Parathyroid adenoma (tissue), 2 donors: ENCODE results near the gene CCDC195.

Experiments
- H2AFZ ChIP-seq: fragments of 300-600 bp; sonication (generic); one replicate; pipeline ENCODE4 v1.7.0; 2017; ENCODE audit warnings: antibody characterized with exemption, mild to moderate bottlenecking
- H3K27ac ChIP-seq: fragments of 300-600 bp; sonication (generic); one replicate; pipeline ENCODE4 v1.7.0; 2017
- H3K27me3 ChIP-seq: fragments of 300-600 bp; sonication (generic); one replicate; pipeline ENCODE4 v1.7.0; 2017; ENCODE audit warnings: low read length; ENCODE audit not compliant: control insufficient read depth, insufficient read depth
- H3K36me3 ChIP-seq: fragments of 300-600 bp; sonication (generic); one replicate; pipeline ENCODE4 v1.7.0; 2017; ENCODE audit warnings: low read length; ENCODE audit not compliant: control insufficient read depth, insufficient read depth
- H3K4me1 ChIP-seq: fragments of 300-600 bp; sonication (generic); one replicate; pipeline ENCODE4 v1.7.0; 2017; ENCODE audit warnings: control low read depth
- H3K4me2 ChIP-seq: fragments of 300-600 bp; sonication (generic); one replicate; pipeline ENCODE4 v1.7.0; 2017; ENCODE audit warnings: low read length
- H3K4me3 ChIP-seq: fragments of 300-600 bp; sonication (generic); one replicate; pipeline ENCODE4 v1.7.0; 2017; ENCODE audit warnings: low read depth, low read length
- H3K79me2 ChIP-seq: fragments of 300-600 bp; sonication (generic); one replicate; pipeline ENCODE4 v1.7.0; 2017; ENCODE audit warnings: control low read depth
- H3K9ac ChIP-seq: fragments of 300-600 bp; sonication (generic); one replicate; pipeline ENCODE4 v1.7.0; 2017; ENCODE audit warnings: mild to moderate bottlenecking
- H3K9me3 ChIP-seq: fragments of 300-600 bp; sonication (generic); one replicate; pipeline ENCODE4 v1.7.0; 2017; ENCODE audit warnings: low read length; ENCODE audit not compliant: control insufficient read depth
- CTCF ChIP-seq: fragments of 300-600 bp; sonication (generic); IDR thresholded peaks from one replicate; pipeline ENCODE4 v1.7.0; 2017; ENCODE audit warnings: antibody characterized with exemption, mild to moderate bottlenecking
- donor health status: primary hyperparathyroidism.

The CCDC195 gene

GRCh38 chr2:224731665-224732064, 15.5 kb upstream of the CCDC195 start:
- H3K4me2 ChIP-seq = no peak overlapping the region
- H2AFZ ChIP-seq = no peak overlapping the region
- no peaks in the 10 kb centered on the region for H3K27me3 ChIP-seq
- no peak overlapping the region for H3K27ac ChIP-seq
- no peaks in the 10 kb centered on the region for H3K9me3 ChIP-seq
- no peaks in the 10 kb centered on the region for H3K4me1 ChIP-seq
- no peaks in the 10 kb centered on the region for H3K79me2 ChIP-seq
- H3K36me3 ChIP-seq = no peaks in the 10 kb centered on the region
- H3K4me3 ChIP-seq = no peak overlapping the region
- H3K9ac ChIP-seq = no peak overlapping the region
- no peak for TF ChIP-seq CTCF

GRCh38 chr2:224729435-224729834, 13.3 kb upstream of the CCDC195 start:
- H3K9ac ChIP-seq = no peak overlapping the region
- H3K27ac ChIP-seq = no peak overlapping the region
- H2AFZ ChIP-seq = no peak overlapping the region
- no peaks in the 10 kb centered on the region for H3K27me3 ChIP-seq
- no peaks in the 10 kb centered on the region for H3K4me1 ChIP-seq
- no peak overlapping the region for H3K4me3 ChIP-seq
- TF ChIP-seq CTCF = no peak
- H3K4me2 ChIP-seq = no peak overlapping the region
- H3K36me3 ChIP-seq = no peaks in the 10 kb centered on the region
- H3K9me3 ChIP-seq = no peaks in the 10 kb centered on the region
- H3K79me2 ChIP-seq = no peaks in the 10 kb centered on the region

GRCh38 chr2:224724331-224724730, 8.2 kb upstream of the CCDC195 start:
- no peak for TF ChIP-seq CTCF
- H3K27me3 ChIP-seq = no peaks in the 10 kb centered on the region
- H3K4me3 ChIP-seq = no peak overlapping the region
- no peaks in the 10 kb centered on the region for H3K9me3 ChIP-seq
- no peaks in the 10 kb centered on the region for H3K79me2 ChIP-seq
- H3K4me2 ChIP-seq = no peak overlapping the region
- no peaks in the 10 kb centered on the region for H3K36me3 ChIP-seq
- peaks cover 7% of the 10 kb centered on the region for H3K4me1 ChIP-seq
- no peak overlapping the region for H3K27ac ChIP-seq
- H2AFZ ChIP-seq = no peak overlapping the region
- no peak overlapping the region for H3K9ac ChIP-seq

- no peaks in the 10 kb centered on the region for H3K36me3 ChIP-seq
- no peaks in the 10 kb centered on the region for H3K27me3 ChIP-seq
- no peaks in the 10 kb centered on the region for H3K79me2 ChIP-seq
- no peak overlapping the region for H3K4me2 ChIP-seq
- H3K9ac ChIP-seq = no peak overlapping the region
- no peak overlapping the region for H2AFZ ChIP-seq
- H3K27ac ChIP-seq = no peak overlapping the region
- H3K4me1 ChIP-seq = peaks cover 7% of the 10 kb centered on the region
- H3K9me3 ChIP-seq = no peaks in the 10 kb centered on the region
- TF ChIP-seq CTCF = no peak
- no peak overlapping the region for H3K4me3 ChIP-seq
Measured at GRCh38 chr2:224723586-224724217, 7.5 kb upstream of the CCDC195 start.

- TF ChIP-seq CTCF = no peak
- Histone ChIP-seq H3K36me3 (no peaks in the 10 kb centered on the region), H2AFZ (peak overlapping the region; percentile 61), H3K9ac (no peak overlapping the region), H3K4me3 (no peak overlapping the region), H3K27ac (no peak overlapping the region), H3K79me2 (no peaks in the 10 kb centered on the region), H3K9me3 (no peaks in the 10 kb centered on the region), H3K4me1 (peaks cover 7% of the 10 kb centered on the region), H3K27me3 (no peaks in the 10 kb centered on the region), H3K4me2 (no peak overlapping the region)
Measured at GRCh38 chr2:224722770-224723169, 6.6 kb upstream of the CCDC195 start.
